ENCODE data around the gene ZNF407. TPM values are rescaled to one million over a fixed set of nuclear protein-coding genes. Genes with fewer than 3 reads are reported as not detected.

The ZNF407 gene
- polyA plus RNA-seq, 1 experiment: 2.8 TPM

GRCh38 chr18:75109319-75109691 is 511.6 kb downstream of the ZNF407 start:
- no peaks in the 10 kb centered on the region for H3K36me3 ChIP-seq (ENCODE audit: control insufficient read depth, insufficient read depth, low read length)
- CTCF ChIA-PET: interaction anchor here (0.6 kb wide), 2 partner anchors 9 to 634 kb away, joined by 3 read pairs; no protein-coding TSS in a partner anchor
- H3K27me3 ChIP-seq (ENCODE audit: control insufficient read depth, insufficient read depth, low read length): peaks cover 1% of the 10 kb centered on the region; the same call in 1 of the 2 replicates
- no peak overlapping the region for H3K4me3 ChIP-seq (ENCODE audit: low read depth, low read length)
- no peak for DNase-seq (ENCODE audit: low read depth)
- no peak for TF ChIP-seq CTCF (IDR thresholded peaks at IDR 0.05; ENCODE audit: insufficient read depth, low read depth, low read length)
- POLR2A ChIA-PET: no interaction called here

GRCh38 chr18:75109819-75110218 is 512.1 kb downstream of the ZNF407 start:
- TF ChIP-seq CTCF (IDR thresholded peaks at IDR 0.05; ENCODE audit: insufficient read depth, low read depth, low read length): no peak
- H3K4me3 ChIP-seq (ENCODE audit: low read depth, low read length): no peak overlapping the region
- DNase-seq (ENCODE audit: low read depth): no peak
- no peaks in the 10 kb centered on the region for H3K36me3 ChIP-seq (ENCODE audit: control insufficient read depth, insufficient read depth, low read length)
- ChIA-PET POLR2A (no interaction called here), CTCF (no interaction called here)
- peaks cover 1% of the 10 kb centered on the region; the same call in 1 of the 2 replicates for H3K27me3 ChIP-seq (ENCODE audit: control insufficient read depth, insufficient read depth, low read length)

- POLR2A ChIA-PET: no interaction called here
- Histone ChIP-seq H3K27me3 (ENCODE audit: control insufficient read depth, insufficient read depth, low read length) (peaks cover 1% of the 10 kb centered on the region; the same call in 1 of the 2 replicates), H3K36me3 (ENCODE audit: control insufficient read depth, insufficient read depth, low read length) (no peaks in the 10 kb centered on the region), H3K4me3 (ENCODE audit: low read depth, low read length) (no peak overlapping the region)
- TF ChIP-seq CTCF (IDR thresholded peaks at IDR 0.05; ENCODE audit: insufficient read depth, low read depth, low read length): no peak
- CTCF ChIA-PET: no interaction called here
- no peak for DNase-seq (ENCODE audit: low read depth)
Observed at GRCh38 chr18:75110311-75110710, 512.6 kb downstream of the ZNF407 start.

DNA sequence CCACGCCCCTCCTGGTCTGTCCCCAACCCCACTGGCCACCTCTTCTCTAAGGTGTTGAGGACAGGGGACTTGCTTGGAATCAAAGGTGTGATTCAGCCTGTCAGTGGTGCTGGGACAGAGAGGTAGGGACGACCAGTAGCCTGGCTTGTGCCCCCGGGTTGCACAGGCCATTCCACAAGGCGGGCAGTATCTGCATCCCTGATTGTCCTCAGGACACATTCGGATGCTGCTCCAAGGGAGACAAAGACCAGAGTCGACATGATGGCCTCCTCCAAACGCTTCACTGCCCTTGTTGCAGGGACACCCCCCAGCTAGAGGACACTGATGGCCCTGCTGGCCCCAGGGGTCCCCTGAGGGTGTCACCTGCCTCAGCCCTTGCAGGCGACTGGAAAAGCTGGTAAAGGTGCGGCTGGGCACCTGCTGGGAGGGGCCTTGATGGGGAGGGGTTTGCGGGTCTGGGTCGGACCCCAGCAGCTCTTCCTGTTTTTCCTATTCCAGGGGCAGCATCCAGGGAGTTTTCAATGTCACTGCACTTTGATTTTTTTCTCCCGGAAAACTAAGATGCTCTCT is 513.3 kb downstream of the ZNF407 start:
- TF ChIP-seq CTCF (IDR thresholded peaks at IDR 0.05; ENCODE audit: insufficient read depth, low read depth, low read length): no peak
- no peaks in the 10 kb centered on the region for H3K36me3 ChIP-seq (ENCODE audit: control insufficient read depth, insufficient read depth, low read length)
- POLR2A ChIA-PET: no interaction called here
- DNase-seq (ENCODE audit: low read depth): no peak
- peaks cover 1% of the 10 kb centered on the region; the same call in 1 of the 2 replicates for H3K27me3 ChIP-seq (ENCODE audit: control insufficient read depth, insufficient read depth, low read length)
- CTCF ChIA-PET: no interaction called here
- H3K4me3 ChIP-seq (ENCODE audit: low read depth, low read length): no peak overlapping the region

DNA sequence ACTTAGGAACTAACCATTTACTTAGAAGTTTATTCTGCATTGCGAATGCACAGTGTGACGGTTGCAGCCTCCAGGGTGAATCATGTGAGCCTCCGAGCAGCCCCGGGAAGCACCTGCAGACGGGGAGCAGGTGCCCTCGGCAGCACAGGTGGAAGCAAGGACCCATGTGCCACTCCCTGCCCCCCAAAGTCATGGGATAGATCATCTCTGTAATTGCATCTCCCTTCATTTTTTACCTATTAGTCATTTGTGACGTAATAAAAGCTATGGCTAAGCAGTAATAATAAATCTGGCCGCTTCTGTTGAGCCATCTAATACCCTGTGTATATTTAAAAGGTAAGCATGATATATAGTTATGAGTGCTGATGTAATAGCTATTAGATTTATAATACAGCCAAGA is 514.1 kb downstream of the ZNF407 start:
- CTCF ChIA-PET: no interaction called here
- TF ChIP-seq CTCF (IDR thresholded peaks at IDR 0.05; ENCODE audit: insufficient read depth, low read depth, low read length): no peak
- POLR2A ChIA-PET: no interaction called here
- no peak for DNase-seq (ENCODE audit: low read depth)
- no peaks in the 10 kb centered on the region for H3K36me3 ChIP-seq (ENCODE audit: control insufficient read depth, insufficient read depth, low read length)
- H3K4me3 ChIP-seq (ENCODE audit: low read depth, low read length): no peak overlapping the region
- peaks cover 1% of the 10 kb centered on the region; the same call in 1 of the 2 replicates for H3K27me3 ChIP-seq (ENCODE audit: control insufficient read depth, insufficient read depth, low read length)
